H9 (cell line): ENCODE data around the gene LIX1. TPM values are rescaled to one million over a fixed set of nuclear protein-coding genes. Genes with fewer than 3 reads are reported as not detected.
A peak's percentile ranks its signal among the peaks of the same experiment; 100 is the strongest.

Experiments
- DNase-seq: peaks from one replicate; pipeline ENCODE4 v3.0.0-alpha.2; 2017
- H2AFZ ChIP-seq: one replicate; pipeline ENCODE4 v1.6.1; 2013; ENCODE audit warnings: mild to moderate bottlenecking, low read length, control low read depth, moderate library complexity
- H2AK5ac ChIP-seq: 2 replicates; pipeline ENCODE4 v1.6.1; 2013; ENCODE audit warnings: low read length, control low read depth, mixed read lengths; ENCODE audit not compliant: insufficient read length
- H2BK120ac ChIP-seq: one replicate; pipeline ENCODE4 v1.6.1; 2013; ENCODE audit warnings: low read depth, mild to moderate bottlenecking, low read length, control low read depth, inconsistent platforms; ENCODE audit not compliant: poor library complexity, severe bottlenecking
- H2BK12ac ChIP-seq: 2 replicates; pipeline ENCODE4 v1.6.1; 2013; ENCODE audit warnings: low read length, control low read depth, mixed read lengths, low read depth; ENCODE audit not compliant: insufficient read length
- H2BK15ac ChIP-seq: 2 replicates; pipeline ENCODE4 v1.6.1; 2013; ENCODE audit warnings: low read depth, low read length, control low read depth
- H2BK20ac ChIP-seq: one replicate; pipeline ENCODE4 v1.6.1; 2013; ENCODE audit warnings: low read depth, mild to moderate bottlenecking, low read length, control low read depth, inconsistent platforms; ENCODE audit not compliant: poor library complexity, severe bottlenecking
- H2BK5ac ChIP-seq: 2 replicates; pipeline ENCODE4 v1.6.1; 2013; ENCODE audit warnings: low read length, control low read depth, mixed read lengths; ENCODE audit not compliant: insufficient read length
- H3K14ac ChIP-seq: 2 replicates; pipeline ENCODE4 v1.6.1; 2013; ENCODE audit warnings: low read length, control low read depth; ENCODE audit not compliant: insufficient read depth
- H3K18ac ChIP-seq: 2 replicates; pipeline ENCODE4 v1.6.1; 2013; ENCODE audit warnings: low read depth, mild to moderate bottlenecking, mixed read lengths, low read length, control low read depth; ENCODE audit not compliant: insufficient read length
- H3K23ac ChIP-seq: 2 replicates; pipeline ENCODE4 v1.6.1; 2013; ENCODE audit warnings: low read length, control low read depth, mixed read lengths, low read depth; ENCODE audit not compliant: insufficient read length
- H3K23me2 ChIP-seq: 2 replicates; pipeline ENCODE4 v1.6.1; 2013; ENCODE audit warnings: low read depth, mild to moderate bottlenecking, mixed read lengths, low read length, control low read depth; ENCODE audit not compliant: insufficient read length, poor library complexity, severe bottlenecking
- H3K27ac ChIP-seq: 2 replicates; pipeline ENCODE4 v1.5.1; 2013; ENCODE audit warnings: low read length, control low read depth, mixed read lengths, low read depth; ENCODE audit not compliant: insufficient read length
- H3K27me3 ChIP-seq: 2 replicates; pipeline ENCODE4 v1.6.1; 2013; ENCODE audit warnings: low read length, control low read depth, inconsistent platforms; ENCODE audit not compliant: insufficient read depth
- H3K4ac ChIP-seq: 2 replicates; pipeline ENCODE4 v1.6.1; 2013; ENCODE audit warnings: low read depth, mild to moderate bottlenecking, control low read depth, inconsistent platforms, low read length, moderate library complexity
- H3K4me1 ChIP-seq: 2 replicates; pipeline ENCODE4 v1.6.1; 2013; ENCODE audit warnings: low read length, control low read depth, inconsistent platforms; ENCODE audit not compliant: insufficient read depth
- H3K4me2 ChIP-seq: 2 replicates; pipeline ENCODE4 v1.6.1; 2013; ENCODE audit warnings: low read length, control low read depth, mixed read lengths; ENCODE audit not compliant: insufficient read length, insufficient read depth
- H3K56ac ChIP-seq: 2 replicates; pipeline ENCODE4 v1.6.1; 2013; ENCODE audit warnings: low read depth, mild to moderate bottlenecking, mixed read lengths, low read length, control low read depth; ENCODE audit not compliant: insufficient read length
- H3K79me1 ChIP-seq: 2 replicates; pipeline ENCODE4 v1.6.1; 2013; ENCODE audit warnings: low read depth, mild to moderate bottlenecking, moderate library complexity, low read length, control low read depth, inconsistent platforms; ENCODE audit not compliant: insufficient read depth, poor library complexity, severe bottlenecking
- H3K79me2 ChIP-seq: 2 replicates; pipeline ENCODE4 v1.6.1; 2013; ENCODE audit warnings: low read length, control low read depth, inconsistent platforms; ENCODE audit not compliant: insufficient read depth
- H3K9ac ChIP-seq: 2 replicates; pipeline ENCODE4 v1.6.1; 2013; ENCODE audit warnings: low read length, control low read depth, mixed read lengths; ENCODE audit not compliant: insufficient read length; ENCODE audit errors: extremely low read depth
- H3K9me3 ChIP-seq: one replicate; pipeline ENCODE4 v1.6.1; 2013; ENCODE audit warnings: low read depth, low read length, inconsistent platforms; ENCODE audit not compliant: control insufficient read depth
- H3T11ph ChIP-seq: one replicate; pipeline ENCODE4 v1.6.1; 2013; ENCODE audit warnings: mild to moderate bottlenecking, low read length, control low read depth, inconsistent platforms
- H4K20me1 ChIP-seq: one replicate; pipeline ENCODE4 v1.6.1; 2013; ENCODE audit not compliant: control insufficient read depth, insufficient read length, insufficient read depth
- H4K5ac ChIP-seq: 2 replicates; pipeline ENCODE4 v1.6.1; 2013; ENCODE audit warnings: low read depth, mild to moderate bottlenecking, mixed read lengths, low read length, control low read depth; ENCODE audit not compliant: insufficient read length
- H4K8ac ChIP-seq: replicated peaks from 2 replicates; pipeline ENCODE4 v1.6.1; 2013; ENCODE audit warnings: low read length, control low read depth, mixed read lengths, low read depth; ENCODE audit not compliant: insufficient read length
- H4K91ac ChIP-seq: 2 replicates; pipeline ENCODE4 v1.6.1; 2013; ENCODE audit warnings: low read depth, mild to moderate bottlenecking, moderate library complexity, mixed read lengths, low read length, control low read depth; ENCODE audit not compliant: insufficient read length
- H3K27ac Mint-ChIP-seq, 3 experiments: 2 replicates in 2 of 3; 3 replicates in 1 of 3; pipeline ENCODE4 v1.8.0; 2020 to 2021; ENCODE audit warnings: mixed read lengths in 3 of 3, mild to moderate bottlenecking in 1 of 3, moderate library complexity in 1 of 3
- H3K27me3 Mint-ChIP-seq: 2 replicates; pipeline ENCODE4 v1.8.0; 2021; ENCODE audit warnings: low read depth, mild to moderate bottlenecking, moderate library complexity, mixed read lengths
- H3K36me3 Mint-ChIP-seq, 3 experiments: 2 replicates in 2 of 3; 3 replicates in 1 of 3; pipeline ENCODE4 v1.8.0; 2020 to 2021; ENCODE audit warnings: low read depth in 3 of 3, mixed read lengths in 3 of 3; ENCODE audit not compliant: insufficient read depth in 1 of 3
- H3K4me1 Mint-ChIP-seq, 2 experiments: 2 replicates each; pipeline ENCODE4 v1.8.0; 2020; ENCODE audit warnings: mixed read lengths in 2 of 2
- H3K4me3 Mint-ChIP-seq, 2 experiments: 2 replicates in 1 of 2; 3 replicates in 1 of 2; pipeline ENCODE4 v1.8.0; 2020 to 2021; ENCODE audit warnings: mild to moderate bottlenecking in 2 of 2, mixed read lengths in 2 of 2, moderate library complexity in 1 of 2
- H3K9me3 Mint-ChIP-seq, 2 experiments: 2 replicates in 1 of 2; 3 replicates in 1 of 2; pipeline ENCODE4 v1.8.0; 2020; ENCODE audit warnings: mild to moderate bottlenecking in 2 of 2, mixed read lengths in 2 of 2, moderate library complexity in 1 of 2
- WGBS: extraction: QIAGEN DNeasy Blood & Tissue Kit; methylation state at CpG from one replicate; pipeline ENCODE4 v1.1.7; 2013; ENCODE audit warnings: missing lambda C conversion rate, low lambda C conversion rate, mixed read lengths; ENCODE audit not compliant: insufficient read length; ENCODE audit errors: extremely low coverage; 5-methylcytosine and 5-hydroxymethylcytosine counted together
- total RNA-seq: library from RNA; stranded (reverse); gene quantifications from 2 replicates; pipeline ENCODE4 v1.2.1, GENCODE V29; 2021
- TF ChIP-seq, protein P1 (sequence below): fragments of 200-600 bp; sonication (generic); conservative IDR thresholded peaks from 3 replicates; pipeline ENCODE4 v1.8.0; 2021; ENCODE audit warnings: antibody characterized with exemption, mild to moderate bottlenecking

Gene LIX1
- total RNA-seq, 1 experiment from 2014 or later: 0.13 TPM

GRCh38 chr5:97096191-97096590 is 46.2 kb downstream of the LIX1 start:
- Histone ChIP-seq H3K4me1 (peaks cover 4% of the 10 kb centered on the region; the same call in 1 of the 2 replicates), H3K14ac (no peak overlapping the region), H3K27ac (no peak overlapping the region), H3K18ac (no peak overlapping the region), H3K23ac (no peak overlapping the region), H4K91ac (no peak overlapping the region), H2AK5ac (no peak overlapping the region), H3K4me2 (no peak overlapping the region), H2BK15ac (no peak overlapping the region), H3K9ac (no peak overlapping the region), H3K79me2 (no peaks in the 10 kb centered on the region), H2BK5ac (no peak overlapping the region), H2BK120ac (no peak overlapping the region), H3K79me1 (no peaks in the 10 kb centered on the region), H3K56ac (no peak overlapping the region), H3K4ac (no peak overlapping the region), H3T11ph (no peak overlapping the region), H4K5ac (no peak overlapping the region), H3K23me2 (no peaks in the 10 kb centered on the region), H4K20me1 (no peaks in the 10 kb centered on the region), H4K8ac (no peak overlapping the region), H2BK12ac (no peak overlapping the region), H2BK20ac (no peak overlapping the region), H2AFZ (peak overlapping the region; percentile 32), H3K27me3 (no peaks in the 10 kb centered on the region), H3K9me3 (no peaks in the 10 kb centered on the region)
- Mint-ChIP-seq H3K9me3 (no peaks in the 10 kb centered on the region), H3K4me3 (no peak overlapping the region), H3K36me3 (peaks cover 0 to 4% (median 0%) of the 10 kb centered on the region in 3 experiments; a peak in 1 of 7 replicates), H3K27me3 (no peaks in the 10 kb centered on the region), H3K4me1 (peaks cover 21 to 31% of the 10 kb centered on the region in 2 experiments), H3K27ac (peak overlapping the region in 1 of 3 experiments; percentile 98; a peak in 3 of 7 replicates)
- no CpG with 5 or more reads among the region's 5 CpGs for WGBS
- DNase-seq: no peak
- TF ChIP-seq, protein P1, sequence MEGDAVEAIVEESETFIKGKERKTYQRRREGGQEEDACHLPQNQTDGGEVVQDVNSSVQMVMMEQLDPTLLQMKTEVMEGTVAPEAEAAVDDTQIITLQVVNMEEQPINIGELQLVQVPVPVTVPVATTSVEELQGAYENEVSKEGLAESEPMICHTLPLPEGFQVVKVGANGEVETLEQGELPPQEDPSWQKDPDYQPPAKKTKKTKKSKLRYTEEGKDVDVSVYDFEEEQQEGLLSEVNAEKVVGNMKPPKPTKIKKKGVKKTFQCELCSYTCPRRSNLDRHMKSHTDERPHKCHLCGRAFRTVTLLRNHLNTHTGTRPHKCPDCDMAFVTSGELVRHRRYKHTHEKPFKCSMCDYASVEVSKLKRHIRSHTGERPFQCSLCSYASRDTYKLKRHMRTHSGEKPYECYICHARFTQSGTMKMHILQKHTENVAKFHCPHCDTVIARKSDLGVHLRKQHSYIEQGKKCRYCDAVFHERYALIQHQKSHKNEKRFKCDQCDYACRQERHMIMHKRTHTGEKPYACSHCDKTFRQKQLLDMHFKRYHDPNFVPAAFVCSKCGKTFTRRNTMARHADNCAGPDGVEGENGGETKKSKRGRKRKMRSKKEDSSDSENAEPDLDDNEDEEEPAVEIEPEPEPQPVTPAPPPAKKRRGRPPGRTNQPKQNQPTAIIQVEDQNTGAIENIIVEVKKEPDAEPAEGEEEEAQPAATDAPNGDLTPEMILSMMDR: no peak
